Left lobe of liver (tissue), 2 donors: ENCODE results near the gene ABCB8. TPM values are rescaled to one million over a fixed set of nuclear protein-coding genes. Genes with fewer than 3 reads are reported as not detected.

ENCODE experiments used
- ATAC-seq: fragments of 200-7000 bp; cut with Tn5 transposase; one replicate; pipeline ENCODE4 v1.9.1; 2020; ENCODE audit warnings: mild to moderate bottlenecking, moderate library complexity
- DNase-seq: peaks from one replicate; pipeline ENCODE4 v3.0.0-alpha.2; 2020; ENCODE audit warnings: low spot score
- total RNA-seq: library from RNA; stranded (reverse); gene quantifications from one replicate; pipeline ENCODE4 v1.2.1, GENCODE V29; 2021
- donor health status: DM: no; HTN: no; CAD: no; lungs with moderate emphysema.
- donor health status: DM: no; HTN: yes; CAD: no.

ABCB8 gene
- total RNA-seq, 1 donor from 2014 or later, result 29.1 TPM

DNA sequence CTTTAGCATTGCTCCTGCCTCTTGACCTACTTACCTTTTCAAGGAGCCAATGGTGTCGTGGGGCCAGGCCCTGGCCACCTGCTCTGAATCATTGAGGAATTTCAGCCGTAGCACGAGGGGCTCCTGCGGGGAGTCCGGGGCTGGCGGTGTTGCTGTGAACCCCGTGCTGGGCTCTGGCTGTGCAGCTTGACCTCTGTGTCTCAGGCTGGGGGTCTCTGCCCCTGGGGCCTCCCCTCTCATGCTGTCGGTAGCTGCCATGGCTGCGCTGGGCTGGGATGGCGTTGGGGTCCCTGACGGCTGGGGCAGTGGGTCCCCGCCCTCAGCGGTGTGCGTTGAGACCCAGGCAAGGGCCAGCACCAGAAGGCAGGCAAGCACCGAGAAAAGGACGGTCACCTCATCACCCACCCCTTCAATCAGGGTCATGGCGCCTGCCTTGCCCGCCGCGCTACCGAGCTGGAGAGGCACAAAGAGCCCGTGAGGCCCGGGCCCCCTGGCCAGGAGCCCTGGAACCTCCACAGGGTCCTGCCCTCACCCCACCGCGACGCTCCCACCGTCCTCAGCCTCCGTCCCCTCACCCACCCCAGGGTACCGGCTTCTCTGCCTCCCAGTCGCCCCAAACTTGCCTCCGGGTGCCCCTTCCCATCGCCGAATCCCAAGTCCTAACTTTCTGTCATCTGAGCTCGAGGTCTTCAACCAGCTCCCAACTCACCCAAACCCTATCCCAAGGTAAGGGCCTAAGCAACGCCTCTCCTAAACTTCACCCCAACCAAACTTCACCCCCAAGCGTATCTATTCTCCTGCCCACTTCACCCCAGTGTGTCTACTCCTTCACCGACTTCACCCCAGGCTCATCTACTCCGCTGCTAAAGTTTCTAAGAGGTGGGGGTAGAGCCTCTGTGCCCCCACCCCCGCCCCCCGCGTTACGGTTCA is 54.2 kb downstream of the ABCB8 start:
- DNase-seq, result no peak
- no peak for ATAC-seq

DNA sequence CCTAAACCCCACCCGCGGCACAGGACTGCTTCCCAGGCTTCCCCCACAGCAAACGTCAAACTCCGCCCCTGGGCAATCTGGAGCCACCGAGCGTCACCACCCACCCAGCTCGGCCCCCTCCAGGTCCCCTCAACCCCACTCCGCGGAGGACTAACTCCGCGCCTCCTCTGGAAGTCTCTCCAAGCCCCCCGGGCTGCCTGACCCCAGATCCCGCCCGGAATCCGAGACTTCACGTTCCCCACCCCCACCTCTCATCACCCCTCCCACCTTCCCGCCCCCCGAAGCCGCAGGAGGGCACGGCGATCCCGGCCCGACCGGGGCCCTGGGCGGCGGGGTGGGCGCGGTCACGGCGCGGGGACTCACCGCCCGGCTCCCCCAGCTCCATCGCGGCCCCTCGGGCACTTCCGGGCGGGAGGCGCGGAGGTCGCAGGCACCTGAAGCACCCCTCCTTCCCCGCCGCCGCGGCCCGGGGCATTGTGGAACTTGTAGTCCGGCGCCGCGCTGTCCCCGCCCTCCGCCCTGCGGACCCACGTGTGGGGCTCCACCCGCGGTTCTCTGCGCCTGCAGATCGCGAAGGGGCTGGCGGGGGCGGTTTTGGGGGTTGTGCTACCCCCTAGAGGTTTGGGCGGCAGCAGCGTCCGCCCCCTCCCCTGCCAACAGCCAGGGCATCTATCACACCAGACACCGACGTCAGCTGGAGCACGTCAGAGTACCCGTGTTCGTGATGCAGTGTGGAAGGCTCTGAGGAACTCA is 55.0 kb downstream of the ABCB8 start, which contains the start of gene TMUB1:
TSS of gene TMUB1 (minus strand) at position 423 of the 753 bp plus-strand sequence. CDS start 930 bp downstream, outside the sequence.
- ATAC-seq (peak; percentile 42), DNase-seq (peak; percentile 85)

- DNase-seq (no peak), ATAC-seq (no peak)
These were observed 55.5 kb downstream of the ABCB8 start for GRCh38 chr7:151083824-151084160.

- no peak for ATAC-seq
- no peak for DNase-seq
These were observed 57.1 kb downstream of the ABCB8 start for GRCh38 chr7:151085329-151085690.

- ATAC-seq, result peak; percentile 61
- peak; percentile 93 for DNase-seq
These were observed 57.7 kb downstream of the ABCB8 start, which contains the start of gene AGAP3 for GRCh38 chr7:151085691-151086620. Gene AGAP3 (plus strand): TSS chr7:151086475. CDS start chr7:151086742, 267 bp downstream.

DNA sequence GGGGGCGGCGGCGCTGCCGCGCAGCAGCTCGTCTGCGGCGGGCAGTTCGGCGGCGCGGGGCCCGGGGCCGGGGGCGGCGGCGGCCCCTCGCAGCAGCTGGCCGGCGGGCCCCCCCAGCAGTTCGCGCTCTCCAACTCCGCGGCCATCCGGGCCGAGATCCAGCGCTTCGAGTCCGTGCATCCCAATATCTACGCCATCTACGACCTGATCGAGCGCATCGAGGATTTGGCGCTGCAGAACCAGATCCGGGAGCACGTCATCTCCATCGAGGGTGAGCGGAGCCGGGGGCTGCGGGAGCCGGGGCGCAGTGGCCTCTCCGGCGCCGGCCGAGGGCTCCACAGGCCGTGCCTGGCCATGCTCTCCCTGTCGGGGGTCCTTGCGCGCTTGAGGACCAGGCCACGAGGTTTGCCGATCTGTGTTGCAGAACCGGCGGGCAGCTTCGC is 58.6 kb downstream of the ABCB8 start:
- ATAC-seq, result no peak
- DNase-seq, result no peak

DNA sequence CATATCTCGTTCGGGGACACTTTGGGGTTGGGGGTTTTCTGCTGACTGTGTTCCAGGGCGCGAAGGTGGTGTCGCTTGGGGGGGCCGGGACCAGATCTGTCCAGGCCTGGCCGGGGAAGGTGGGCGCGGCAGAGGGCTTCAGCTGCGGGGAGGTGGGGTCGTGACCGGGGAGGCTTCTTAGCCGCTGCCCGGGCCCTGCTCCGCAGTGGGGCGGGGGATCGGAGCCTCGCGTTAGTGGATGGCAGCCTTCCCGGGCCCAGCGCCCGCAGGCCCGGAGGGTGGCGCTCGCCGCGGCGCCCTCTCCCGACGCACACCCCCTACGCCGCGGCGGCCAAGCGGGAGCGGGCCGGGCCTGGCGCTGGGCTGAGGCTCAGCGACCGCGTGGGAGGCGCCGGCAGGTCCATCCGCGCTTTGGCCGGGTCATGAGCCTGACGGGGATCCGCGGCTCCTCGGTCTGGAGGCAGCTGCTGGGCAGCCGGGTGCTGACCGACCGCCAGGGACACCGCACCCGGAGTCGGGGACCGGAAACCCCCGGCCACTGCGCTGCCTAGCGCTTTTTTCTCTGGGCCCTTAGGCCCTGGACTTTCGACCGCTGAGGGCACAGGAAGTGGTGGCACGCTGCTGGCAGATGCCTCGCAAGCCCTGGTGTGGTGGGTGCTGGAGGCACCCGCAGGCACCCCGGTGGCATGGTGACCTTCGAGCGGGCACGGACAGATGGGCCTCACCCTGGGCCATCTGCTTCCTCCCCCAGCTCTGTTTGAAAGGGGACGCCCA is 59.2 kb downstream of the ABCB8 start:
- ATAC-seq (peak; percentile 67), DNase-seq (peak; percentile 85)

DNA sequence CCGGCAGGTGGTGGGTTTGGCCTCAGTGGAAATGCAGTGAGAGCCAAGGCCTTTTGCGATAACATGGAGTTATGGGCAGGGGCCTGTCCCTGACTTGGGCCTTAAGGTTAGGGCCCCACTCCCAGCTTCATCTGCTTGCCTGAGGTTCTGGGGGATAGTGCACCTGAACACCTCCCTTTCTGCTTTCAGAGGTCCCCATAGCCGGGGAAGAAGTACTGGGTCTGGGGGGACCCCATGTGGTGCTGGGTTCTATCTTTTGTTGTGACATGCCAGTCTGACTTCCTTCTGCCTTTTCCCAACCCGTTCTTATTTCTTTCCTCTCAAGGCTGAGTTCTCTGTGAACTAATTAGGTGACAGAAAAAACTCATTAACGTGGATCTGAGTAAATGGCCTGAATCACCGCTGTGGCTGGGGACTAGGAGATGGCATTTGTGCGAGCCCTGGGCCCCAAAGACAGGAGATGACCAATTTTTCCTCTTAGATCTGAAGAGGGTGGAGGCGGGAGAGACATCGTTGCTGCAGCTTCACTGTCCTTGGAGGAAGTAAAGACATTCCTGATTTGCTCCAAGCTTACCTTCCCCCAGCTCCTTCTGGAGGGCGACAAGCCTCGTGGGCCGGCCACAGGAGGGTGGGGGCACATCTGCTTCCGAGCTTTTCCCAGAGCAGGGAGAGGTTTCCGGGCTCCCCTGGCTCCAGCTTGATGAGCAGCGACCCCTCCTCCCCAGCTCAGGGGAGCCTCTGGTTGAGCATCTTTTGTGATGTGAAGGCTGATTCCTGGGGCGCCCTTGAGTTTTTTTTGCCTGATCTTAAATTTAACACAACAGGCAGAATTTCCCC is 60.0 kb downstream of the ABCB8 start:
- no peak for DNase-seq
- ATAC-seq, result no peak

DNA sequence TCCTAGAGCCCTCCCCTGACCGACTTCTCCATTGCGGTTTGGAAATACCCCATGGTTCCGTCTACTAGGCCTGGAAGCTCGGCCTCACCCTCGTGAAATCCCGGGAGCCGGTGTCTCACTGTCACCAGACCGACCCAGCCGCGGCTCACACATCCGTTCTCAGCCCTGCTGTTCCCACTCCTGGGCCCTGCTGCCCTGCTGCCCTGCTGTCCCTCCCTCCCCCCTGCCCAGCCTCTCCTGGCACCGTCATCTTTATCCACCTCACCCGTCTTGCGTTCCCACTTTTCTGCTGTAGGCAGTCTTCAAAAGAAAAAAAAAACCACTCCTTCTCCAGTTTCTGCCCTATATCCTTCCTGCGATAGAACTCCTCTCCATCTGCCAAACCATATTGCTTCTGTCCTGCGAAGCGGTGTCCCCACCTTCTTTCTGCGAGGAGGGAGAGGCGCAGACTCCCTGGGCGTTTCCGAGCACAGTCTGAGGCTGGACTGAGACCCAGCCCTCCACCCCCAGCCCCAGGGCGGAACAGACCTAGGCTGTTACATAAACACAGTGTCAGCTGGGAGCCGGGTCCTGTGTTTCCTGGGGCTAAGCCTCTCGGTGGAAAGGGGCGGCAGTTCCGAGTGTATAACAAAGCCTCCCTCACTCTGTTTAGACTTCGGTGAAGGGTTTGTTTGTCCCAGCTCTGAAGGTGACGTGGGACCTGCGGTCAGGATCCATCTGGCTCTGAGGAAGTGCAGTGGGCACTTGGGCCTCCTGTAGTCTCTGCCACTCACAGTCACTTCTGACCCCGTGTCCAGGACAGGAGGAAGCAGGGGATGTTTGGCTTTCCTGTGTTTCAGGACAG is 60.8 kb downstream of the ABCB8 start:
- peak; percentile 14 for ATAC-seq

GRCh38 chr7:151089893-151090730 is 61.9 kb downstream of the ABCB8 start:
- DNase-seq, result no peak
- ATAC-seq, result no peak

More for the DNA sequence above, 60.8 kb downstream of the ABCB8 start:
- DNase-seq, result no peak

GRCh38 chr7:151091003-151091402 is 62.8 kb downstream of the ABCB8 start:
- ATAC-seq, result no peak
- no peak for DNase-seq

DNA sequence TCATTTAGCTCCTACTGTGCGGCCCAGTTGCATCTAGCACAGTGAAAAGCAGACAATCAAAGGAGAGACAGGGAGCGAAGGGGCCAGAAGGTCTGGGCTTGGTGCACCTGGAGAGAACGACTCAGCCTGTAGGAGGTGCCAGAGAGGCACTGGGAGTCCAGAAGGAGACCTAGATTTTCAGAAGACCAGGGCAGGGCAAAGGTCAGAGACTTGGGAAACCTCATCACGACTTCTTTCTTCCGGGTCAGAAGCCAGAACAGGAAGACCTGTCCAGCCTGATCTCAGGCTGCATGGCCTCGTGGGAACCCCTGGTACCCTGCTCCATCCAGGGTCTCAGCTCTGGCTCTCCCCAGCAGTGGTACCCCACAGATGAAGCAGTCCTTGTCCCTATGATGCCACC is 63.2 kb downstream of the ABCB8 start:
- ATAC-seq, result no peak
- DNase-seq, result no peak

DNA sequence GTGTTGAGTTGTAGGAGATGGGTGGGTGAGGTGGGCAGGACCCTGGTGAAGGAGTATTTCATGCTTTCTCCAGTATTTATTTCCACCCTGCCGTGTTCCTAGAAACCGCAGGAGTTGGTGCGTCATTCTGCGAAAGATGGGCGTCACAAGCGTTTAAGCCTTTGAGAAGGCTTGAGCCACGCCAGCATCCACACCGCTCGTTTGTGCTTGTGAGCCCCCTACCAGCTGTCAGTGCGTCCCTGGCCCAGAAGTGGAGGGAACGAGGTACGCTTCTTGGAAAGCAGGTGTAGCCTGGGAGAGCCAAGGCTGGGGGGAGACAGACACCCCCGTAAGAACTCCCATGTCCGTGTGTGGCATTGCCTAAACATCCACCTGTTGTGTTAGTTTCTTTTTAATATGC is 63.7 kb downstream of the ABCB8 start:
- ATAC-seq (no peak), DNase-seq (no peak)

GRCh38 chr7:151093748-151094147 is 65.5 kb downstream of the ABCB8 start:
- DNase-seq, result no peak
- no peak for ATAC-seq

DNA sequence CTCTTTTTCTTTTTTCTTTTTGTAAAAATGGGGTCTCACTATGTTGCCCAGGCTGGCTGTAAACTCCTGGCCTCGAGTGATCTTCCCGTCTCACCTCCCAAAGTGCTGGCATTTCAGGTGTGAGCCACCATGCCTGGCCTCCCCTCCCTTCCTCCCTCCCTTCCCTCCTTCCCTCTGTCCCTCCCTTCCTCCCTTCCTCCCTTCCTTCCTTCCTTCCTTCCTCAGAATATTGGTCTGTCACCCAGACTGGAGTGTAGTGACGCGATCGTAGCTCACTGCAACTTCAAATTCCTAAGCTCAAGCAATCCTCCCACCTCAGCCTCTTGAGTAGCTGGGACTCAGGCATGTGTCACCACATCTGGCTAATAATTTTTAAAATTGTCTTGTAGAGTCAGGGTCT is 66.4 kb downstream of the ABCB8 start:
- no peak for DNase-seq
- ATAC-seq, result no peak

DNA sequence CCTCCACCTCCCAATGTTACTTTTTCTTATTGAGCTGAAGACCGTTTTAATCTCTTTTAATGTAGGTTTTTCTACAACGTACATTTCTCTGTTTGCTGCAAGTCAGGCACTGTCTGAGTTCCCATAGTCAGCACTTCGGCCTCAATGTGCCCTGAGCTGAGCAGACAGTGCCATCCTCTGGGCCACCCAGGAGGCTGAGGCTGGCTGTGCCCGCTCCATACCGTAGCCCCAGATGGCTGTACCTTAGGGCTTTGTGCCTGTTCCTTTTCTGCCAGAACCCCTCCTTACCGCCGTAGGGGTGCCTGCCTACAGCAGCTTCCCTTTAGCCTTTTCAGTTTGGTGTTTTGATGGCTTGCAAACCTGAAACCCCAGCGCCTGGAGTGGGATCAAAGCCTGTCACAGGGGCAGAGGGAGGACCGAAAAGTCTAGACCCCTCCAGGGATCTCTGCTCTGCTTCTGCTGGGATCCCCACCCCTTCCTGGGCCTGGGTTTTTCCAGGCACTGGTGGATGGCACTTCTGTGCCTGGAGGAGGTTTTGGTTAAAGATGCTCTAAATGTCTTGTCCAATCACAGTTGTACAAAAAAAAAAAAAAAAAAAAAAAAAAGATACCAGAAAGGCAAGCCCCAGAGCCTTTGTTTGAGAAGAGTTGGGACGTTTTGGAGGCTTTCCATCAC is 67.0 kb downstream of the ABCB8 start:
- no peak for DNase-seq

More for the DNA sequence above, 67.0 kb downstream of the ABCB8 start:
- peak; percentile 26 for ATAC-seq
